ENCODE data around the gene JPH3.

The JPH3 gene

GRCh38 chr16:87693827-87694226 is 91.5 kb downstream of the JPH3 start:
- H3K27ac ChIP-seq: no peak overlapping the region
- TF ChIP-seq ZFX (IDR thresholded peaks at IDR 0.05) (no peak), CTCF (conservative IDR thresholded peaks at IDR 0.05) (no peak)

- H3K27ac ChIP-seq: no peak overlapping the region
- no peak for TF ChIP-seq ZFX (IDR thresholded peaks at IDR 0.05)
- TF ChIP-seq CTCF (conservative IDR thresholded peaks at IDR 0.05): no peak
Observed at GRCh38 chr16:87694441-87695125, 92.3 kb downstream of the JPH3 start.

DNA sequence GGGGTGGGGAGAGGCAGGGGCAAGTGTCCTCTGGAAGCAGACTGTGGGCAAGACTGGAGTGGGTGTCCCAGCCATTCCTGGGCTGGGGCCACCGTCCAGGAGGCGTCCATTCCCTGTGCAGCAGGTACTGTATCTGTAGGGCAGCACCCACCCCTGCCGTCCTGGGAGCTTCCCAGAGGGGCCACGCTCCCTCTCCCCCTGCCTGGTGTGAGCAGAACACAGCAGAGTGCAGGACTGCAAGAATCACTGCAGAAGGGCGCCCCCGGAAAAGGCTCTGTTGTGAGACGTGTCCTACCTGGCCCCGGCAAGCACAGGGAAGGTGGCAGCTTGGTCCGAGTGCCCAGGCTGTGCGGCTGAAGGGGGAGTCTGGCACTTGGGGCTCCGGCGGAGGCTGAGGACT is 93.2 kb downstream of the JPH3 start:
- H3K27ac ChIP-seq: no peak overlapping the region
- TF ChIP-seq CTCF (conservative IDR thresholded peaks at IDR 0.05): no peak
- no peak for TF ChIP-seq ZFX (IDR thresholded peaks at IDR 0.05)

- no peak for TF ChIP-seq ZFX (IDR thresholded peaks at IDR 0.05)
- no peak for TF ChIP-seq CTCF (conservative IDR thresholded peaks at IDR 0.05)
- no peak overlapping the region for H3K27ac ChIP-seq
Observed at GRCh38 chr16:87696726-87697125, 94.4 kb downstream of the JPH3 start.

GRCh38 chr16:87697256-87697655 is 94.9 kb downstream of the JPH3 start:
- TF ChIP-seq ZFX (IDR thresholded peaks at IDR 0.05): no peak
- no peak for TF ChIP-seq CTCF (conservative IDR thresholded peaks at IDR 0.05)
- H3K27ac ChIP-seq: no peak overlapping the region

GRCh38 chr16:87697792-87698191 is 95.5 kb downstream of the JPH3 start:
- no peak for TF ChIP-seq CTCF (conservative IDR thresholded peaks at IDR 0.05)
- TF ChIP-seq ZFX (IDR thresholded peaks at IDR 0.05): no peak
- H3K27ac ChIP-seq: no peak overlapping the region

- H3K27ac ChIP-seq: no peak overlapping the region
- TF ChIP-seq ZFX (IDR thresholded peaks at IDR 0.05) (no peak), CTCF (conservative IDR thresholded peaks at IDR 0.05) (no peak)
Observed at GRCh38 chr16:87698241-87698640, 95.9 kb downstream of the JPH3 start.

All from C4-2B (cell line).